ENCODE measurements around the gene AGER. TPM values are rescaled to one million over a fixed set of nuclear protein-coding genes. Genes with fewer than 3 reads are reported as not detected.
"Not testable (repeated sequence)": the region's sequence is repeated elsewhere in the genome, so short reads cannot be mapped to it uniquely, and the experiment has no call there.

Gene AGER
- total RNA-seq, 1 experiment from 2014 or later = 14.3 TPM

GRCh38 chr6:32188381-32189068 lies 4.5 kb upstream of the AGER start:
- Histone ChIP-seq H3K27ac (ENCODE audit: insufficient read length, low read depth, low read length) (no peak overlapping the region), H3K14ac (ENCODE audit: insufficient read depth, low read length) (no peak overlapping the region; the same call in 1 of the 2 replicates), H3K79me1 (ENCODE audit: insufficient read depth, low read depth, low read length, poor library complexity, severe bottlenecking) (no peaks in the 10 kb centered on the region), H4K91ac (ENCODE audit: insufficient read length, low read depth, low read length) (no peak overlapping the region), H3K27me3 (ENCODE audit: insufficient read depth, low read length) (no peaks in the 10 kb centered on the region), H3K9ac (ENCODE audit: extremely low read depth, insufficient read length, low read length) (peak overlapping the region; percentile 56), H3K4me2 (ENCODE audit: insufficient read depth, insufficient read length, low read length) (peak overlapping the region; percentile 72), H3K4me1 (ENCODE audit: insufficient read depth, low read length) (peaks cover 5% of the 10 kb centered on the region; the same call in 1 of the 2 replicates), H2BK12ac (ENCODE audit: insufficient read length, low read depth, low read length) (no peak overlapping the region), H3K23ac (ENCODE audit: insufficient read length, low read depth, low read length) (no peak overlapping the region), H2AK5ac (ENCODE audit: insufficient read length, low read length) (no peak overlapping the region), H3T11ph (ENCODE audit: low read length) (no peak overlapping the region), H3K56ac (ENCODE audit: insufficient read length, low read depth, low read length) (no peak overlapping the region), H2BK15ac (ENCODE audit: low read depth, low read length) (no peak overlapping the region), H3K18ac (ENCODE audit: insufficient read length, low read depth, low read length) (no peak overlapping the region), H3K23me2 (ENCODE audit: insufficient read length, low read depth, low read length, poor library complexity, severe bottlenecking) (peaks cover 7% of the 10 kb centered on the region), H2AFZ (ENCODE audit: low read length) (no peak overlapping the region), H2BK20ac (ENCODE audit: low read depth, low read length, poor library complexity, severe bottlenecking) (no peak overlapping the region), H4K20me1 (ENCODE audit: control insufficient read depth, insufficient read depth, insufficient read length) (no peaks in the 10 kb centered on the region), H4K5ac (ENCODE audit: insufficient read length, low read depth, low read length) (no peak overlapping the region), H2BK5ac (ENCODE audit: insufficient read length, low read length) (no peak overlapping the region), H4K8ac (replicated peaks; ENCODE audit: insufficient read length, low read depth, low read length) (no peak overlapping the region), H3K79me2 (ENCODE audit: insufficient read depth, low read length) (no peaks in the 10 kb centered on the region), H2BK120ac (ENCODE audit: low read depth, low read length, poor library complexity, severe bottlenecking) (no peak overlapping the region), H3K9me3 (ENCODE audit: control insufficient read depth, low read depth, low read length) (no peaks in the 10 kb centered on the region), H3K4ac (ENCODE audit: low read depth, low read length) (no peak overlapping the region)
- peak; percentile 28 for DNase-seq
- H3K4me1 Mint-ChIP-seq = peaks cover 41 to 52% of the 10 kb centered on the region in 2 experiments
- H3K36me3 Mint-ChIP-seq (ENCODE audit: insufficient read depth in 1 of 3, low read depth in 3 of 3) = peaks cover 12 to 42% (median 34%) of the 10 kb centered on the region in 3 experiments; a peak in 6 of 7 replicates
- H3K4me3 Mint-ChIP-seq = peak overlapping the region; percentile 76 to 90
- peak overlapping the region; percentile 94 to 98 (median 97) for H3K27ac Mint-ChIP-seq
- H3K27me3 Mint-ChIP-seq (ENCODE audit: low read depth) = no peaks in the 10 kb centered on the region
- no CpG with 5 or more reads among the region's 13 CpGs for WGBS (ENCODE audit: extremely low coverage, insufficient read length, low lambda C conversion rate)
- H3K9me3 Mint-ChIP-seq = no peaks in the 10 kb centered on the region; a peak in 1 of 5 replicates
- no peak for TF ChIP-seq CTCF (conservative IDR thresholded peaks at IDR 0.05)

GRCh38 chr6:32187725-32188380 lies 3.8 kb upstream of the AGER start:
- H3K23me2 ChIP-seq (ENCODE audit: insufficient read length, low read depth, low read length, poor library complexity, severe bottlenecking); H2BK5ac ChIP-seq (ENCODE audit: insufficient read length, low read length); H3T11ph ChIP-seq (ENCODE audit: low read length); H3K9me3 Mint-ChIP-seq; H3K79me1 ChIP-seq (ENCODE audit: insufficient read depth, low read depth, low read length, poor library complexity, severe bottlenecking); H3K9me3 ChIP-seq (ENCODE audit: control insufficient read depth, low read depth, low read length); H2BK12ac ChIP-seq (ENCODE audit: insufficient read length, low read depth, low read length); H2BK120ac ChIP-seq (ENCODE audit: low read depth, low read length, poor library complexity, severe bottlenecking); H3K4ac ChIP-seq (ENCODE audit: low read depth, low read length); H4K91ac ChIP-seq (ENCODE audit: insufficient read length, low read depth, low read length); H2AFZ ChIP-seq (ENCODE audit: low read length); H3K18ac ChIP-seq (ENCODE audit: insufficient read length, low read depth, low read length); H3K27ac ChIP-seq (ENCODE audit: insufficient read length, low read depth, low read length); H3K27me3 ChIP-seq (ENCODE audit: insufficient read depth, low read length); H2BK15ac ChIP-seq (ENCODE audit: low read depth, low read length); DNase-seq; H3K9ac ChIP-seq (ENCODE audit: extremely low read depth, insufficient read length, low read length); H3K56ac ChIP-seq (ENCODE audit: insufficient read length, low read depth, low read length); H3K27me3 Mint-ChIP-seq (ENCODE audit: low read depth); H4K8ac ChIP-seq (replicated peaks; ENCODE audit: insufficient read length, low read depth, low read length); H2BK20ac ChIP-seq (ENCODE audit: low read depth, low read length, poor library complexity, severe bottlenecking); H2AK5ac ChIP-seq (ENCODE audit: insufficient read length, low read length); H3K4me1 ChIP-seq (ENCODE audit: insufficient read depth, low read length); H3K79me2 ChIP-seq (ENCODE audit: insufficient read depth, low read length); H3K14ac ChIP-seq (ENCODE audit: insufficient read depth, low read length); H4K20me1 ChIP-seq (ENCODE audit: control insufficient read depth, insufficient read depth, insufficient read length); H3K23ac ChIP-seq (ENCODE audit: insufficient read length, low read depth, low read length); H4K5ac ChIP-seq (ENCODE audit: insufficient read length, low read depth, low read length): not testable (repeated sequence)
- H3K27ac Mint-ChIP-seq = peak overlapping the region in 1 of 3 experiments; percentile 76; a peak in 1 of 7 replicates
- H3K4me1 Mint-ChIP-seq = peaks cover 38 to 47% of the 10 kb centered on the region in 2 experiments
- peaks cover 12 to 48% (median 39%) of the 10 kb centered on the region in 3 experiments; a peak in 6 of 7 replicates for H3K36me3 Mint-ChIP-seq (ENCODE audit: insufficient read depth in 1 of 3, low read depth in 3 of 3)
- H3K4me2 ChIP-seq (ENCODE audit: insufficient read depth, insufficient read length, low read length) = peak overlapping the region; percentile 72
- H3K4me3 Mint-ChIP-seq = peak overlapping the region; percentile 67 to 76; a peak in 4 of 5 replicates
- no CpG with 5 or more reads among the region's 18 CpGs for WGBS (ENCODE audit: extremely low coverage, insufficient read length, low lambda C conversion rate)
